GM10266 (cell line): ENCODE results near the gene LAMC1.

ENCODE experiments used
- DNase-seq: peaks from one replicate; pipeline ENCODE4 v3.0.0; 2012; ENCODE audit errors: extremely low spot score
- CTCF ChIP-seq: IDR thresholded peaks from 2 replicates; pipeline ENCODE4 v1.5.1; 2012; ENCODE audit warnings: mild to moderate bottlenecking, low read depth; ENCODE audit not compliant: control insufficient read depth, insufficient read depth; ENCODE audit errors: missing control alignments

The LAMC1 gene

DNA sequence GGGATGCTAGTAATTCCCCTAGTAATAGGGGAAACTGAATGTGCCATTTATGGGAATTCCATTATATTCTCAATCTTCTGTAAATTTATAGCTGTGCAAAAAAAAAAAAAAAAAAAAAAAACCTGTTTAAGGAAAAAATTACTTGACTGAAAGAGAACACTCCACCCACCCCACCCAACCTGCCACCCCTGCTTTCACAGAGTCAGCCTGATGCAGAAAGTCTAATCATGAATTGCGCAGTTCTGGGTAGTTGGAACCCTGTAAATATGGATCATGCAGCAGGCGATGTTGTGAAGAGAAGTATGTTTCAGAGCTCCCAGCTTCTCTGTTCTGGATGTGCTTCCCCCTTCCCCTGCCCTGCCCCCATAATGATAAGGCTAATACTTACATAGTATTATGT, 143.2 kb downstream of the LAMC1 start:
- no peak for DNase-seq
- TF ChIP-seq CTCF = no peak

- DNase-seq = no peak
- no peak for TF ChIP-seq CTCF
Observed at GRCh38 chr1:183167676-183168075, 144.5 kb downstream of the LAMC1 start.

DNA sequence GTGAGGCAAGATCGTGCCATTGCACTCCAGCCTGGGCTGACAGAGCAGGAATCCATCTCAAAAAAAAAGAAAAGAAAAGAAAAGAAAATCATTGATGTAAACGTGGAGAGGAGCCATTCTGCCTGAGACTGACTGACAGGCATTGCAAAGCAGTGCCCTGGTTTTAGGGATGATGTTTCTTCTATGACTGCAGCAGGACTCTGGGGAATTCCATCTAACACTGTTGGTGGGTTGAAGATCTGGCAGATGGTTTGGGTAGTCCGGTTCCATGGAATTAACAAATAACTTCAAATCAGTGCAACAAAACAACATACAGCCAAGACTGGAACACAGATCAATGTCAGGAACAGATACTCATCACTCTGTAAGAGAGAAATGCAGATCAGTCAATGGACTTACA, 145.1 kb downstream of the LAMC1 start:
- DNase-seq = no peak
- TF ChIP-seq CTCF = no peak

DNA sequence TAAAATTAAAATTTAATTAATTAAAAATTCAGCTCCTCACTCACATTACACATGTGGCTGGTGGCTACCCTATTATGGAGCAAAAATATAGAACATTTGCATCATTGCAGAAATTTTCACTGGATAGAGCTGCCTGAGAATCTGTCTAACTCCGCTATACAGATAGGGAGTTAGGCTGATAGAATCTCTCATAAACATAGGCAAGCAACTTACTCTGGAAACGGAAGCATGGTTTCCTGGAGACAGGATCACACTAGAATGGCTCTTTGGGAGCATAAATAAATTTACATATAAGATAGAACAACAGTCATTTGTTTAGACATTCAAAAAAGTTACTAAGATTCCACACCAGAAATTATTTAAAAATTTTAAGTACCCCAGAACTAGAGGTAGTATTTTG, 150.6 kb downstream of the LAMC1 start:
- DNase-seq = no peak
- no peak for TF ChIP-seq CTCF

- no peak for DNase-seq
- TF ChIP-seq CTCF = no peak
Observed at GRCh38 chr1:183175631-183176030, 152.4 kb downstream of the LAMC1 start.

- no peak for TF ChIP-seq CTCF
- DNase-seq = no peak
Observed at GRCh38 chr1:183178545-183178944, 155.3 kb downstream of the LAMC1 start.

- no peak for DNase-seq
- TF ChIP-seq CTCF = no peak
Observed at GRCh38 chr1:183179033-183179432, 155.8 kb downstream of the LAMC1 start.
